Measurements from ENCODE around the gene ASTE1.
"Not testable (repeated sequence)": the region's sequence is repeated elsewhere in the genome, so short reads cannot be mapped to it uniquely, and the experiment has no call there.

ASTE1 gene

GRCh38 chr3:131008326-131008725, 18.3 kb downstream of the ASTE1 start:
- no peak for DNase-seq (ENCODE audit: low read depth)

- no peak for DNase-seq (ENCODE audit: low read depth)
Observed at GRCh38 chr3:131007782-131008181, 18.8 kb downstream of the ASTE1 start.

GRCh38 chr3:131007256-131007655, 19.4 kb downstream of the ASTE1 start:
- no peak for DNase-seq (ENCODE audit: low read depth)

- DNase-seq (ENCODE audit: low read depth), result no peak
Observed at GRCh38 chr3:131004603-131005002, 22.0 kb downstream of the ASTE1 start.

GRCh38 chr3:131001071-131001470, 25.6 kb downstream of the ASTE1 start:
- DNase-seq (ENCODE audit: low read depth), result no peak

- no peak for DNase-seq (ENCODE audit: low read depth)
Observed at GRCh38 chr3:130997289-130997688, 29.3 kb downstream of the ASTE1 start.

- DNase-seq (ENCODE audit: low read depth), result no peak
Observed at GRCh38 chr3:130992344-130992743, 34.3 kb downstream of the ASTE1 start.

GRCh38 chr3:130991126-130991525, 35.5 kb downstream of the ASTE1 start:
- no peak for DNase-seq (ENCODE audit: low read depth)

GRCh38 chr3:130990282-130990681, 36.3 kb downstream of the ASTE1 start:
- no peak for DNase-seq (ENCODE audit: low read depth)

- DNase-seq (ENCODE audit: low read depth), result no peak
Observed at GRCh38 chr3:130981469-130981868, 45.2 kb downstream of the ASTE1 start.

- DNase-seq (ENCODE audit: low read depth), result no peak
Observed at GRCh38 chr3:130979117-130979516, 47.5 kb downstream of the ASTE1 start.

- DNase-seq (ENCODE audit: low read depth), result no peak
Observed at GRCh38 chr3:130976706-130977105, 49.9 kb downstream of the ASTE1 start.

GRCh38 chr3:130975251-130975650, 51.4 kb downstream of the ASTE1 start:
- DNase-seq (ENCODE audit: low read depth), result no peak

GRCh38 chr3:130974201-130974600, 52.4 kb downstream of the ASTE1 start:
- DNase-seq (ENCODE audit: low read depth), result no peak

GRCh38 chr3:130973406-130973805, 53.2 kb downstream of the ASTE1 start:
- DNase-seq (ENCODE audit: low read depth), result no peak

- not testable (repeated sequence) for DNase-seq (ENCODE audit: low read depth)
Observed at GRCh38 chr3:130972592-130972991, 54.0 kb downstream of the ASTE1 start.

GRCh38 chr3:130971208-130971607, 55.4 kb downstream of the ASTE1 start:
- no peak for DNase-seq (ENCODE audit: low read depth)

GRCh38 chr3:130969621-130970020, 57.0 kb downstream of the ASTE1 start:
- no peak for DNase-seq (ENCODE audit: low read depth)

- DNase-seq (ENCODE audit: low read depth), result no peak
Observed at GRCh38 chr3:130968221-130968620, 58.4 kb downstream of the ASTE1 start.

- no peak for DNase-seq (ENCODE audit: low read depth)
Observed at GRCh38 chr3:130967281-130967680, 59.3 kb downstream of the ASTE1 start.

- DNase-seq (ENCODE audit: low read depth), result no peak
Observed at GRCh38 chr3:130963878-130964277, 62.7 kb downstream of the ASTE1 start.

Data from stimulated activated CD8-positive, alpha-beta memory T cell treated with anti-CD3 and anti-CD28 coated beads, Interleukin-15, amount 100 ng/mL, for 24 hours (primary cell).